Colonic mucosa (tissue), 4 donors: Measurements from ENCODE around the gene SLC1A4. TPM values are rescaled to one million over a fixed set of nuclear protein-coding genes. Genes with fewer than 3 reads are reported as not detected.

Source experiments
- DNase-seq: peaks from one replicate; pipeline ENCODE4 v3.0.0-alpha.2; 2020
- H3K27ac ChIP-seq: fragments of 200-600 bp; one replicate; pipeline ENCODE4 v1.8.0; 2021
- H3K27me3 ChIP-seq: fragments of 200-600 bp; one replicate; pipeline ENCODE4 v1.8.0; 2021
- H3K36me3 ChIP-seq: fragments of 200-600 bp; one replicate; pipeline ENCODE4 v1.8.0; 2021
- H3K4me1 ChIP-seq: fragments of 200-600 bp; one replicate; pipeline ENCODE4 v1.8.0; 2021; ENCODE audit warnings: mild to moderate bottlenecking
- H3K4me3 ChIP-seq: fragments of 200-600 bp; one replicate; pipeline ENCODE4 v1.8.0; 2021
- H3K9ac ChIP-seq, 2 donors: one replicate each; pipeline ENCODE4 v1.7.0; 2013; ENCODE audit warnings: control low read depth in 2 of 2, low read depth in 2 of 2, low read length in 2 of 2
- H3K9me3 ChIP-seq: fragments of 200-600 bp; one replicate; pipeline ENCODE4 v1.8.0; 2021
- CTCF ChIP-seq: fragments of 200-600 bp; IDR thresholded peaks from one replicate; pipeline ENCODE4 v1.8.0; 2022; ENCODE audit warnings: antibody characterized with exemption, mild to moderate bottlenecking
- intact Hi-C: fragments of 100-400 bp; cut with DNase I; formaldehyde crosslinking; loops from one replicate; pipeline ENCODE4 v1.14.1; 2022
- total RNA-seq, 2 donors: library from RNA; stranded (reverse); fragmentation: NEBNext Ultra II Directional in 1 of 2; extraction: Animal tissue kit (Norgen Biotek cat#: 25700) in 1 of 2; gene quantifications; one replicate each; pipeline ENCODE4 v1.2.1, GENCODE V29; 2021
- donor health status: healthy.
- donor health status: DM: no; HTN: no; CAD: no.
- donor health status: DM: no; HTN: no; CAD: no.

The SLC1A4 gene
- total RNA-seq, 2 donors from 2014 or later = 13.7 to 32.4 TPM

- Histone ChIP-seq H3K4me3 (no peak overlapping the region), H3K27me3 (no peaks in the 10 kb centered on the region), H3K9me3 (no peaks in the 10 kb centered on the region), H3K36me3 (no peaks in the 10 kb centered on the region), H3K9ac (no peak overlapping the region), H3K27ac (no peak overlapping the region), H3K4me1 (peaks cover 12% of the 10 kb centered on the region)
- no peak for TF ChIP-seq CTCF
- intact Hi-C loops = no loop called here
- no peak for DNase-seq
Measured at GRCh38 chr2:65026704-65027464, 37.7 kb downstream of the SLC1A4 start.

GRCh38 chr2:65027616-65028244, 38.5 kb downstream of the SLC1A4 start:
- no peak for TF ChIP-seq CTCF

DNA sequence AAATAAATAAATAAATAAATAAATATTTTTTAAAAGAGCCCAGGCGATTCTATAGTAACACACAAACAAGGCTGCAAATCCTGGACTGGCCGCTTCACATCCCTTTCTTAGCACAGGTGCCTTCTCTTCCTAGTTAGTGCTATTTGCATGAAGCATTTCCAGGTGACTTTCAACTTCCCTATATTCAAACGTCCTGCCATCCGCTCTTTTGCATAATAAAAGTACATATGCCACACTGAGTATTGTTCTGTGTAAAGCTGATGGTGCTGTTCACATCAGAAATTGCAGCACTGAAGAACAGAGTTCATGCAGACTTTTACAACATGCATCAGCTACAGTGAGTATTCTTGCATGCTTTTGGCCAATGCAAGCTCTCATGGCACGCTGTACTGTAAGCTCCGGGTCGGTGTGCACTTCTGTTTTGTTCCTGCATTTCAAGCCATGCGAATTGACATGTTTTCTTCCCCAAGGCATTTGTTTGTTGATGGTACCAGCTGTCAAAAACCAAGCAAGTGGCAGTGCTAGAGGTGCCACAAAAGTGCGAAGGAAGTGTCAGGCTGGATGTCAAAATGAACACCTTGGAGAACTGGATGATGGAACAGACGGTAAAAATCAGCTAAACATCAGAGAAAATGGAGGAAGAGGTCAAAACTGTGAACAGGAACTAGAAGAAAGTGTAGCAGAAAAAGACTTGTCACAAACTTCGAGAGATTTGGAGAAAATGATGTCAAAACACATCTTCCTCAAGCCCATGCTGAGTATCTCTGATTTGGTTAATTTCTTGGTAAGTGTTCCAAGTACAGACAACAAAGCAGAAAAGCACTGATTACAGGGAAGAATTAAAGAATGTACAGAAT, 41.5 kb downstream of the SLC1A4 start:
- peak overlapping the region; percentile 4 for H3K4me3 ChIP-seq
- peak; percentile 33 for DNase-seq

More at GRCh38 chr2:65027616-65028244, 38.5 kb downstream of the SLC1A4 start:
- Histone ChIP-seq H3K4me3 (no peak overlapping the region), H3K9ac (no peak overlapping the region), H3K27ac (no peak overlapping the region), H3K36me3 (no peaks in the 10 kb centered on the region), H3K4me1 (peaks cover 12% of the 10 kb centered on the region), H3K9me3 (no peaks in the 10 kb centered on the region), H3K27me3 (no peaks in the 10 kb centered on the region)
- intact Hi-C loops = no loop called here
- DNase-seq = no peak

DNA sequence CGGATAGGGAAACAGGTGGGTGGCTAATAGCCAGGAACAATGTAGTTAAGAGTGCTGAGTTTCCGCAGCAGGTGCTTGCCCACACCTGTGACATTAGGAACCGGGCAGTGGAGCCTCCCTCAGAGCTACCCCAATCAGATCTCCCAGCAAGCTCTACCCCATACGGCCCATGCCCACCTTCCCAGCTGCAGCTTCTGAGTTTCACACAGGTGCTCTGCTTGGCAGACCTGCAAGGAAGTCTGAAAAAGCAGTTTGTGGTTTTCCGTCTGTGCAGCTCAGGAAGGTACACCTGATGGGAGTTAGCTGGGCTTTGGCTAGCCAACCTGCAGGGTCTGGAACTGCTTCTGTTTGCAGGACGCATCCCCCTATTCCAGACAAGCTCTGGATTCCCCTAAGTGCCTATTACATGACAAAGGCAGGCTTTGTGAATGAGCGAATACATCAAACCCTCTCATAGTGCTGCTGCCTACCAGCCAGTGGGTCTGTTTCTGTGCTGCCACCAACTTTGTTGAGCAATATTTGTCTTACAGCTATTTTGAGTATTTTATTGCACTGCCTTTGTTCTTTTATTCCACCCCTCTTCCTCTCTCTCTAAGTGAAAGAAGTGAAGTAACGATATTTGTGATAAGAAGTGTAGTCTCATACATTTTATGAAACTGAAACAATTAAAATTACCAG, 42.3 kb downstream of the SLC1A4 start:
- DNase-seq = peak; percentile 69
- no peaks in the 10 kb centered on the region for H3K9me3 ChIP-seq
- no peaks in the 10 kb centered on the region for H3K27me3 ChIP-seq
- H3K27ac ChIP-seq = peak overlapping the region; percentile 90
- intact Hi-C loops = no loop called here
- no peak for TF ChIP-seq CTCF
- peak overlapping the region; percentile 43 to 89 for H3K9ac ChIP-seq
- H3K36me3 ChIP-seq = no peaks in the 10 kb centered on the region
- peak overlapping the region; percentile 7 for H3K4me3 ChIP-seq
- peaks cover 4% of the 10 kb centered on the region for H3K4me1 ChIP-seq

More for the DNA sequence above, 41.5 kb downstream of the SLC1A4 start:
- intact Hi-C loops = no loop called here
- Histone ChIP-seq H3K9ac (peak overlapping the region; percentile 43 to 89), H3K27me3 (no peaks in the 10 kb centered on the region), H3K9me3 (no peaks in the 10 kb centered on the region), H3K27ac (peak overlapping the region; percentile 90), H3K4me1 (peaks cover 8% of the 10 kb centered on the region), H3K36me3 (no peaks in the 10 kb centered on the region)
- TF ChIP-seq CTCF = no peak
